HepG2 (cell line): ENCODE results near the gene MTFR1L. TPM values are rescaled to one million over a fixed set of nuclear protein-coding genes. Genes with fewer than 3 reads are reported as not detected.

ENCODE experiments used
- ATAC-seq: fragments of 200-7000 bp; cut with Tn5 transposase; 3 replicates; pipeline ENCODE4 v1.9.1; 2020; ENCODE audit warnings: mild to moderate bottlenecking, moderate library complexity
- BruUV-seq: library from RNA; stranded (reverse); fragments of 400-500 nt; replicated peaks from 2 replicates; lab custom pipeline; 2021; lab: Mats Ljungman, UMichigan
- CTCF ChIA-PET: fragments of 300-600 bp; formaldehyde crosslinking; extraction: SDS; loops from one replicate; lab custom pipeline; 2021; ENCODE audit warnings: low total read pairs, inconsistent platforms, low intra/inter-chr PET ratio; lab: Yijun Ruan, JAX
- POLR2A ChIA-PET: fragments of 350-600 bp; sonication (Branson Sonifier 250); formaldehyde crosslinking; loops from one replicate; lab custom pipeline; 2020; ENCODE audit warnings: antibody characterized with exemption, inconsistent platforms; lab: Yijun Ruan, JAX
- DNase-seq: peaks from one replicate; pipeline ENCODE4 v3.0.0-alpha.2; 2015; ENCODE audit warnings: low spot score
- FAIRE-seq: peaks from 3 replicates; lab custom pipeline; 2011; peaks lifted over from hg19 to GRCh38; lab: Jason Lieb, UNC
- H2AFZ ChIP-seq: one replicate; pipeline ENCODE4 v1.6.1; 2011; ENCODE audit warnings: low read length, inconsistent platforms
- H3K27ac ChIP-seq: fragments of 300-600 bp; 3 replicates; pipeline ENCODE4 v1.8.0; 2011; ENCODE audit warnings: mixed run types, mild to moderate bottlenecking, mixed read lengths, low read length, inconsistent platforms; ENCODE audit not compliant: insufficient read depth; ENCODE audit errors: extremely low read length
- H3K27me3 ChIP-seq, 2 experiments: fragments of 200-600 bp in 1 of 2; 2 replicates in 1 of 2; 3 replicates in 1 of 2; pipeline versions ENCODE4 v1.6.0 to v1.8.0; 2011; ENCODE audit warnings: low read length in 2 of 2, mild to moderate bottlenecking in 2 of 2, moderate library complexity in 2 of 2, inconsistent platforms in 1 of 2; ENCODE audit not compliant: insufficient read depth in 2 of 2, control insufficient read depth in 1 of 2
- H3K36me3 ChIP-seq, 2 experiments: fragments of 200-600 bp in 1 of 2; replicated peaks in 1 of 2; 2 replicates in 1 of 2; 3 replicates in 1 of 2; pipeline versions ENCODE4 v1.5.1 to v1.8.0; 2011; ENCODE audit warnings: low read length in 2 of 2, inconsistent platforms in 1 of 2; ENCODE audit not compliant: insufficient read depth in 2 of 2, control insufficient read depth in 1 of 2
- H3K4me1 ChIP-seq: 2 replicates; pipeline ENCODE4 v1.5.1; 2012; ENCODE audit warnings: low read length, inconsistent platforms; ENCODE audit not compliant: insufficient read depth
- H3K4me2 ChIP-seq: 2 replicates; pipeline ENCODE4 v1.6.0; 2011; ENCODE audit warnings: low read depth, low read length, inconsistent platforms
- H3K4me3 ChIP-seq, 3 experiments: fragments of 200-600 bp in 1 of 3; sonication (generic), shearing (Covaris generic) in 1 of 3; replicated peaks in 1 of 3; 2 replicates each; pipeline ENCODE4 v1.5.1; 2011 to 2016; ENCODE audit warnings: low read length in 3 of 3, inconsistent platforms in 2 of 3, low read depth in 2 of 3, mild to moderate bottlenecking in 2 of 3, control low read depth in 1 of 3, mixed read lengths in 1 of 3; ENCODE audit not compliant: insufficient read depth in 1 of 3
- H3K79me2 ChIP-seq: one replicate; pipeline ENCODE4 v1.6.1; 2011; ENCODE audit warnings: low read length, inconsistent platforms; ENCODE audit not compliant: insufficient read depth
- H3K9ac ChIP-seq: 2 replicates; pipeline ENCODE4 v1.6.0; 2011; ENCODE audit warnings: mild to moderate bottlenecking, low read depth, low read length, inconsistent platforms; ENCODE audit not compliant: insufficient read depth
- H3K9me3 ChIP-seq: 2 replicates; pipeline ENCODE4 v1.5.1; 2012; ENCODE audit warnings: mild to moderate bottlenecking, low read length
- H4K20me1 ChIP-seq: 2 replicates; pipeline ENCODE4 v1.6.0; 2011; ENCODE audit warnings: inconsistent platforms, mild to moderate bottlenecking, low read length, moderate library complexity; ENCODE audit not compliant: insufficient read depth
- ARID2 ChIP-seq: sonication (generic); formaldehyde crosslinking; IDR thresholded peaks from 2 replicates; pipeline ENCODE4 v1.8.1; 2022; ENCODE audit warnings: mild to moderate bottlenecking, missing genetic modification reagents, borderline replicate concordance
- CEBPB ChIP-seq: IDR thresholded peaks from 2 replicates; pipeline ENCODE4 v1.6.1; 2011; ENCODE audit warnings: low read depth, low read length, improper control_type of control experiment, borderline replicate concordance
- ETV5 ChIP-seq: IDR thresholded peaks from 2 replicates; pipeline ENCODE4 v1.6.1; 2018; ENCODE audit warnings: missing biosample characterization, missing genetic modification reagents, inconsistent platforms, borderline replicate concordance
- FOXM1 ChIP-seq: sonication (generic); formaldehyde crosslinking; IDR thresholded peaks from 2 replicates; pipeline ENCODE4 v1.5.0; 2020; ENCODE audit warnings: missing genetic modification reagents
- KAT2B ChIP-seq: fragments of 150-350 bp; IDR thresholded peaks from 2 replicates; pipeline ENCODE4 v1.6.1; 2014; ENCODE audit warnings: low read depth, low read length, borderline replicate concordance
- NFKBIZ ChIP-seq: IDR thresholded peaks from 2 replicates; pipeline ENCODE4 v1.6.1; 2018; ENCODE audit warnings: missing genetic modification reagents, missing compliant biosample characterization
- POLR2AphosphoS2 ChIP-seq: IDR thresholded peaks from 2 replicates; pipeline ENCODE4 v1.6.1; 2011; ENCODE audit warnings: low read depth, low read length, improper control_type of control experiment
- REPIN1 ChIP-seq: sonication (generic); formaldehyde crosslinking; IDR thresholded peaks from 2 replicates; pipeline ENCODE4 v1.8.0; 2022; ENCODE audit warnings: missing genetic modification reagents, low read depth, mild to moderate bottlenecking, borderline replicate concordance
- SP1 ChIP-seq, 2 experiments: fragments of 450-650 bp in 1 of 2; sonication (generic) in 1 of 2; formaldehyde crosslinking in 1 of 2; IDR thresholded peaks; 2 replicates each; pipeline versions ENCODE4 v1.4.0 to v1.6.1; 2016 to 2020; ENCODE audit warnings: missing genetic modification reagents in 1 of 2
- TCF12 ChIP-seq, 2 experiments: fragments of 450-650 bp in 1 of 2; sonication (generic) in 1 of 2; formaldehyde crosslinking in 1 of 2; IDR thresholded peaks; 2 replicates each; pipeline versions ENCODE4 v1.6.1 to v1.8.0; 2017 to 2022; ENCODE audit warnings: antibody characterized with exemption in 1 of 2, mild to moderate bottlenecking in 1 of 2, missing genetic modification reagents in 1 of 2, moderate library complexity in 1 of 2
- ZBTB7A ChIP-seq: sonication (generic); formaldehyde crosslinking; IDR thresholded peaks from 2 replicates; pipeline ENCODE4 v1.8.0; 2022; ENCODE audit warnings: mild to moderate bottlenecking, missing genetic modification reagents
- ZFP36L2 ChIP-seq: sonication (generic); formaldehyde crosslinking; IDR thresholded peaks from 2 replicates; pipeline ENCODE4 v1.4.0; 2020; ENCODE audit warnings: missing genetic modification reagents
- ZFP82 ChIP-seq: sonication (generic); formaldehyde crosslinking; IDR thresholded peaks from 2 replicates; pipeline ENCODE4 v1.5.1; 2020; ENCODE audit warnings: mild to moderate bottlenecking, missing genetic modification reagents, borderline replicate concordance
- ZNF616 ChIP-seq: sonication (generic); formaldehyde crosslinking; IDR thresholded peaks from 2 replicates; pipeline ENCODE4 v1.5.0; 2020; ENCODE audit warnings: low read depth, mild to moderate bottlenecking, missing genetic modification reagents
- ZSCAN21 ChIP-seq: sonication (generic); formaldehyde crosslinking; IDR thresholded peaks from 2 replicates; pipeline ENCODE4 v1.8.0; 2022; ENCODE audit warnings: mild to moderate bottlenecking, missing genetic modification reagents, moderate library complexity, borderline replicate concordance
- WGBS: methylation state at CpG from one replicate; pipeline ENCODE4 v1.1.6; 2017; ENCODE audit warnings: low lambda C conversion rate; 5-methylcytosine and 5-hydroxymethylcytosine counted together
- in situ Hi-C: cut with HindIII; loops from 2 replicates; pipeline ENCODE4 v1.10.0; 2017; ENCODE audit warnings: low pct_unique_long_range_greater_than_20kb; ENCODE audit not compliant: extremely low pct_ligation_motif_present
- intact Hi-C: fragments of 100-400 bp; cut with micrococcal nuclease; formaldehyde crosslinking; loops from one replicate; pipeline ENCODE4 v1.10.0; 2022; ENCODE audit not compliant: unreplicated experiment
- polyA plus RNA-seq, 8 experiments: library from polyadenylated mRNA; depleted of rRNA in 3 of 8; stranded (reverse) in 7 of 8; unstranded in 1 of 8; fragments of >200 nt; fragmentation: Illumina TruSeq in 4 of 8; extraction: Trizol in 4 of 8; gene quantifications; 2 replicates each; pipeline versions ENCODE4 v1.2.1 to v1.2.3, GENCODE V29; 2011 to 2016; ENCODE audit warnings: low read depth in 4 of 8, missing spikeins in 1 of 8, mixed read lengths in 1 of 8; ENCODE audit not compliant: insufficient read depth in 1 of 8
- total RNA-seq, 5 experiments: library from RNA; depleted of rRNA; stranded (reverse); fragments of >200 nt; fragmentation: Illumina TruSeq; extraction: Trizol; gene quantifications; 2 replicates each; pipeline ENCODE4 v1.2.3, GENCODE V29; 2016; ENCODE audit warnings: low read depth in 1 of 5
- TF ChIP-seq, protein P1 (sequence below): sonication (generic); formaldehyde crosslinking; IDR thresholded peaks from 2 replicates; pipeline ENCODE4 v1.4.0; 2020; ENCODE audit warnings: missing genetic modification reagents, low read depth, mild to moderate bottlenecking, borderline replicate concordance
- TF ChIP-seq, protein P2 (sequence below), 2 experiments: fragments of 450-650 bp in 1 of 2; sonication (generic) in 1 of 2; formaldehyde crosslinking; IDR thresholded peaks; 2 replicates each; pipeline versions ENCODE4 v1.5.0 to v1.8.0; 2020 to 2022; ENCODE audit warnings: mild to moderate bottlenecking in 1 of 2, missing genetic modification reagents in 1 of 2
- TF ChIP-seq, protein P3 (sequence below): sonication (generic); formaldehyde crosslinking; IDR thresholded peaks from 2 replicates; pipeline ENCODE4 v1.8.1; 2022; ENCODE audit warnings: mild to moderate bottlenecking, missing genetic modification reagents
- TF ChIP-seq, protein P4 (sequence below): sonication (generic); formaldehyde crosslinking; IDR thresholded peaks from 2 replicates; pipeline ENCODE4 v1.5.1; 2020; ENCODE audit warnings: mild to moderate bottlenecking, missing genetic modification reagents

Gene MTFR1L
- total and polyA plus RNA-seq, 2 of the 13 experiments (the other 11 are each of a cell fraction or from before 2014, with no cell fraction given): 38.0 to 55.7 TPM

DNA sequence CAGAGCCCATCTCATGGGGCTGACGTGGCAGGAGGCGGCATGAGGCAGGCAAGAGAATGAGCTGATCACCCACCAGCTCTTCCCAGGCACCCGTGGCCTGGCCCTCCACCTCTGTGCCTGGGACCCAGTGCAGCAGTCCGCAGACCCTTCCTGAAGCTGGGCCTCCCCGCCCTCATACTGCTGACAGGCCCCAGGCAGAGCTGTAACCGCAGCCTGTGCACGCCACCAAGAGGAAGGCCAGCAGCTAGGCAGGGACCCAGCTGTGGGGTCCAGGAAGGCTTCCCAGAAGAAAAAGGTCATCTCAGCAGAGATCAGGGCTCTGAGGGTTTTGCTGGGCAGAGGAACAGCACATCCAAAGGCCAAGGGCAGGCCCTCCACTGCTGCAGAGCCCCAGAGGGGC, 9.8 kb upstream of the MTFR1L start:
- BruUV-seq: no TSS peak
- Histone ChIP-seq H3K4me1 (no peaks in the 10 kb centered on the region), H3K79me2 (no peaks in the 10 kb centered on the region), H2AFZ (no peak overlapping the region), H3K36me3 (no peaks in the 10 kb centered on the region), H3K27me3 (no peaks in the 10 kb centered on the region), H3K9me3 (no peaks in the 10 kb centered on the region), H3K27ac (no peak overlapping the region), H3K9ac (no peak overlapping the region), H3K4me3 (no peak overlapping the region), H4K20me1 (no peaks in the 10 kb centered on the region), H3K4me2 (no peak overlapping the region)
- in situ Hi-C loops (loop anchor here (25.0 kb wide), 1 partner anchor 198 kb away; the partner anchor contains the start of gene MAN1C1), intact Hi-C loops (no loop called here)
- CTCF ChIA-PET: interaction anchor here (0.9 to 2.2 kb wide), 3 partner anchors 191 to 306 kb away, joined by 3 to 9 read pairs (median 5); no protein-coding TSS in a partner anchor
- ATAC-seq (no peak), FAIRE-seq (no peak), DNase-seq (no peak)
- POLR2A ChIA-PET: interaction anchor here (2.5 kb wide), 1 partner anchor 9 kb away, joined by 10 read pairs; the partner anchor contains the start of gene MTFR1L
- WGBS: 83% methylated on average over 3 of the region's 7 CpGs
- TF ChIP-seq ARID2 (CRISPR knock-in tag) (no peak), SP1 (IDR thresholded peaks at IDR 0.05) (no peak), SP1 (CRISPR knock-in tag; IDR thresholded peaks at IDR 0.05) (no peak), TCF12 (IDR thresholded peaks at IDR 0.05) (no peak), TCF12 (CRISPR knock-in tag; IDR thresholded peaks at IDR 0.05) (no peak), REPIN1 (CRISPR knock-in tag) (no peak), FOXM1 (CRISPR knock-in tag) (no peak), ZNF616 (CRISPR knock-in tag) (no peak), CEBPB (no peak), ZBTB7A (CRISPR knock-in tag) (no peak), ZSCAN21 (no peak), ZFP36L2 (CRISPR knock-in tag) (no peak), KAT2B (no peak), ZFP82 (CRISPR knock-in tag) (no peak), ETV5 (CRISPR knock-in tag) (no peak), POLR2AphosphoS2 (no peak), NFKBIZ (CRISPR knock-in tag) (no peak)
- TF ChIP-seq, protein P1, sequence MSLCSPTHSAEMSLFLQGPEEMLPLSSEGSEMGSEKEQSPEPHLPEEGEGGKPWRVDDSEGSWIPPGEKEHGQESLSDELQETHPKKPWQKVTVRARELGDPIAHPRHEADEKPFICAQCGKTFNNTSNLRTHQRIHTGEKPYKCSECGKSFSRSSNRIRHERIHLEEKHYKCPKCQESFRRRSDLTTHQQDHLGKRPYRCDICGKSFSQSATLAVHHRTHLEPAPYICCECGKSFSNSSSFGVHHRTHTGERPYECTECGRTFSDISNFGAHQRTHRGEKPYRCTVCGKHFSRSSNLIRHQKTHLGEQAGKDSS: no peak
- TF ChIP-seq, protein P2, sequence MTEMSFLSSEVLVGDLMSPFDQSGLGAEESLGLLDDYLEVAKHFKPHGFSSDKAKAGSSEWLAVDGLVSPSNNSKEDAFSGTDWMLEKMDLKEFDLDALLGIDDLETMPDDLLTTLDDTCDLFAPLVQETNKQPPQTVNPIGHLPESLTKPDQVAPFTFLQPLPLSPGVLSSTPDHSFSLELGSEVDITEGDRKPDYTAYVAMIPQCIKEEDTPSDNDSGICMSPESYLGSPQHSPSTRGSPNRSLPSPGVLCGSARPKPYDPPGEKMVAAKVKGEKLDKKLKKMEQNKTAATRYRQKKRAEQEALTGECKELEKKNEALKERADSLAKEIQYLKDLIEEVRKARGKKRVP (CRISPR knock-in tag; IDR thresholded peaks at IDR 0.05): no peak
- TF ChIP-seq, protein P3, sequence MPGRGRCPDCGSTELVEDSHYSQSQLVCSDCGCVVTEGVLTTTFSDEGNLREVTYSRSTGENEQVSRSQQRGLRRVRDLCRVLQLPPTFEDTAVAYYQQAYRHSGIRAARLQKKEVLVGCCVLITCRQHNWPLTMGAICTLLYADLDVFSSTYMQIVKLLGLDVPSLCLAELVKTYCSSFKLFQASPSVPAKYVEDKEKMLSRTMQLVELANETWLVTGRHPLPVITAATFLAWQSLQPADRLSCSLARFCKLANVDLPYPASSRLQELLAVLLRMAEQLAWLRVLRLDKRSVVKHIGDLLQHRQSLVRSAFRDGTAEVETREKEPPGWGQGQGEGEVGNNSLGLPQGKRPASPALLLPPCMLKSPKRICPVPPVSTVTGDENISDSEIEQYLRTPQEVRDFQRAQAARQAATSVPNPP: no peak
- TF ChIP-seq, protein P4, sequence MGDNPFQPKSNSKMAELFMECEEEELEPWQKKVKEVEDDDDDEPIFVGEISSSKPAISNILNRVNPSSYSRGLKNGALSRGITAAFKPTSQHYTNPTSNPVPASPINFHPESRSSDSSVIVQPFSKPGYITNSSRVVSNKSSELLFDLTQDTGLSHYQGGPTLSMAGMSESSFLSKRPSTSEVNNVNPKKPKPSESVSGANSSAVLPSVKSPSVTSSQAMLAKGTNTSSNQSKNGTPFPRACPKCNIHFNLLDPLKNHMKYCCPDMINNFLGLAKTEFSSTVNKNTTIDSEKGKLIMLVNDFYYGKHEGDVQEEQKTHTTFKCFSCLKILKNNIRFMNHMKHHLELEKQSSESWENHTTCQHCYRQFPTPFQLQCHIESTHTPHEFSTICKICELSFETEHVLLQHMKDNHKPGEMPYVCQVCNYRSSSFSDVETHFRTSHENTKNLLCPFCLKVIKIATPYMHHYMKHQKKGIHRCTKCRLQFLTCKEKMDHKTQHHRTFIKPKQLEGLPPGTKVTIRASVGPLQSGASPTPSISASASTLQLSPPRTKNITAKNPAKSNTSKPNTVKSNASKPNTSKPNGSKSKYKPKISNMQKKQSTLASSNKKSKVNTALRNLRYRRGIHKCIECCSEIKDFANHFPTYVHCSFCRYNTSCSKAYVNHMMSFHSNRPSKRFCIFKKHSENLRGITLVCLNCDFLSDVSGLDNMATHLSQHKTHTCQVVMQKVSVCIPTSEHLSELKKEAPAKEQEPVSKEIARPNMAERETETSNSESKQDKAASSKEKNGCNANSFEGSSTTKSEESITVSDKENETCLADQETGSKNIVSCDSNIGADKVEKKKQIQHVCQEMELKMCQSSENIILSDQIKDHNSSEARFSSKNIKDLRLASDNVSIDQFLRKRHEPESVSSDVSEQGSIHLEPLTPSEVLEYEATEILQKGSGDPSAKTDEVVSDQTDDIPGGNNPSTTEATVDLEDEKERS: no peak
